HUES6 (cell line): ENCODE results near the gene KNTC1.

ENCODE experiments used
- H3K27ac ChIP-seq: 2 replicates; pipeline ENCODE4 v1.7.0; 2013; ENCODE audit warnings: low read depth, mild to moderate bottlenecking, low read length, inconsistent platforms
- H3K27me3 ChIP-seq: 2 replicates; pipeline ENCODE4 v1.6.1; 2013; ENCODE audit warnings: low read length; ENCODE audit not compliant: control insufficient read depth, insufficient read depth
- H3K36me3 ChIP-seq: 2 replicates; pipeline ENCODE4 v1.6.1; 2013; ENCODE audit warnings: low read length; ENCODE audit not compliant: control insufficient read depth, insufficient read depth
- H3K4me1 ChIP-seq: 2 replicates; pipeline ENCODE4 v1.6.1; 2013; ENCODE audit warnings: low read length; ENCODE audit not compliant: control insufficient read depth, insufficient read depth
- H3K4me3 ChIP-seq: 2 replicates; pipeline ENCODE4 v1.5.1; 2013; ENCODE audit warnings: low read depth, low read length
- H3K9ac ChIP-seq: one replicate; pipeline ENCODE4 v1.6.1; 2013; ENCODE audit warnings: mild to moderate bottlenecking, low read length
- H3K9me3 ChIP-seq: 2 replicates; pipeline ENCODE4 v1.6.1; 2013; ENCODE audit warnings: low read depth, low read length; ENCODE audit not compliant: control insufficient read depth, insufficient read depth

KNTC1 gene

DNA sequence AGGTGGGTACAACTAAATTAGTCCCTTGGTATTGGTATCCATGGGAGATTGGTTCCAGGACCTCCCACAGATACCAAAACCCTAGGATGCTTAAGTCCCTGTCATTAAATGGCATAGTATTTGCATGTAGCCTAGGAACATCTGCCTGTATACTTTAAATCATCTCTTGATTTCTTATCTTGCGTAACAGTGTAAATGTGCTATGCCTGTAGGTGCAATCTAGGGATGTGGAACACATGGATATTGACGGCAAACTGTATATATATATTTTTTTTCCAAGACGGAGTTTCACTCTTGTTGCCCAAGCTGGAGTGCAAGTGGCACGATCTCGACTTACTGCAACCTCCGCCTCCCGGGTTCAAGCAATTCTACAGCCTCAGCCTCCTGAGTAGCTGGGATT is 1.5 kb downstream of the KNTC1 start:
- no peak overlapping the region for H3K27ac ChIP-seq
- peaks cover 52% of the 10 kb centered on the region for H3K36me3 ChIP-seq
- H3K27me3 ChIP-seq, result no peaks in the 10 kb centered on the region
- peak overlapping the region; percentile 79 for H3K4me3 ChIP-seq
- no peaks in the 10 kb centered on the region for H3K9me3 ChIP-seq
- H3K9ac ChIP-seq, result peak overlapping the region; percentile 91
- peaks cover 10% of the 10 kb centered on the region for H3K4me1 ChIP-seq

GRCh38 chr12:122528992-122529391 is 1.9 kb downstream of the KNTC1 start:
- Histone ChIP-seq H3K4me1 (peaks cover 6% of the 10 kb centered on the region), H3K27ac (no peak overlapping the region), H3K4me3 (no peak overlapping the region), H3K9me3 (no peaks in the 10 kb centered on the region), H3K27me3 (no peaks in the 10 kb centered on the region), H3K36me3 (peaks cover 52% of the 10 kb centered on the region), H3K9ac (no peak overlapping the region)

GRCh38 chr12:122533856-122534255 is 6.8 kb downstream of the KNTC1 start:
- Histone ChIP-seq H3K9me3 (no peaks in the 10 kb centered on the region), H3K4me3 (no peak overlapping the region), H3K27me3 (no peaks in the 10 kb centered on the region), H3K9ac (no peak overlapping the region), H3K4me1 (peaks cover 3% of the 10 kb centered on the region; the same call in 1 of the 2 replicates), H3K36me3 (peaks cover 77% of the 10 kb centered on the region), H3K27ac (no peak overlapping the region)

DNA sequence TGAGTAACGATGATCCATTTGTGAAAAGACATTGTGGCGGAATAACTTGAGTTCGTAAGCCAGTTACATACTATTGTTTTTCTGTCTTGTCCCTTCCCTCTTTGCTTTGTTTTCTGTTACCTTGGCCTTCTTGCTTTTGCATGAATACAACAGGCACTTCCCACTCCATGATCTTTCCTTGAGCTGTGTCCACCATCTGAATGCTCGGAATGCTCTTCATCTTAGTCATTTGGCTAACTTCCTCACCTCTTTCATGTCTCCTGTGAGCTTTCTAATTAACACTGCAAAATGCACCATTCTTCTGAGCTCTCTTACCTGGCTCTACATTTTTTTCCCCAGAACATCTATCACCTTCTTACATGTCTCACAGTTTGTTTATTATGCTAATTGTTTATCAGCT is 10.0 kb downstream of the KNTC1 start:
- H3K9me3 ChIP-seq, result no peaks in the 10 kb centered on the region
- H3K27me3 ChIP-seq, result no peaks in the 10 kb centered on the region
- peak overlapping the region; percentile 67; the same call in 1 of the 2 replicates for H3K27ac ChIP-seq
- H3K4me1 ChIP-seq, result peaks cover 3% of the 10 kb centered on the region; the same call in 1 of the 2 replicates
- H3K4me3 ChIP-seq, result no peak overlapping the region
- H3K36me3 ChIP-seq, result peaks cover 91% of the 10 kb centered on the region
- H3K9ac ChIP-seq, result no peak overlapping the region

- Histone ChIP-seq H3K36me3 (peaks cover 90% of the 10 kb centered on the region), H3K4me1 (peaks cover 3% of the 10 kb centered on the region; the same call in 1 of the 2 replicates)
These were observed 11.4 kb downstream of the KNTC1 start for GRCh38 chr12:122538496-122538895.

GRCh38 chr12:122544537-122544936 is 17.5 kb downstream of the KNTC1 start:
- H3K27ac ChIP-seq, result no peak overlapping the region
- H3K4me1 ChIP-seq, result no peaks in the 10 kb centered on the region
- H3K9ac ChIP-seq, result no peak overlapping the region
- H3K36me3 ChIP-seq, result peaks cover 89% of the 10 kb centered on the region
- H3K4me3 ChIP-seq, result no peak overlapping the region
- no peaks in the 10 kb centered on the region for H3K27me3 ChIP-seq
- H3K9me3 ChIP-seq, result no peaks in the 10 kb centered on the region

More at GRCh38 chr12:122538496-122538895, 11.4 kb downstream of the KNTC1 start:
- Histone ChIP-seq H3K4me3 (no peak overlapping the region), H3K9me3 (no peaks in the 10 kb centered on the region), H3K9ac (peak overlapping the region; percentile 33), H3K27me3 (no peaks in the 10 kb centered on the region), H3K27ac (no peak overlapping the region)

- Histone ChIP-seq H3K36me3 (peaks cover 89% of the 10 kb centered on the region), H3K9me3 (no peaks in the 10 kb centered on the region), H3K9ac (no peak overlapping the region), H3K27me3 (no peaks in the 10 kb centered on the region), H3K4me1 (no peaks in the 10 kb centered on the region), H3K27ac (no peak overlapping the region), H3K4me3 (no peak overlapping the region)
These were observed 18.8 kb downstream of the KNTC1 start for GRCh38 chr12:122545855-122546254.

- no peaks in the 10 kb centered on the region for H3K9me3 ChIP-seq
- H3K27me3 ChIP-seq, result no peaks in the 10 kb centered on the region
- peaks cover 90% of the 10 kb centered on the region for H3K36me3 ChIP-seq
- H3K27ac ChIP-seq, result no peak overlapping the region
- H3K4me1 ChIP-seq, result no peaks in the 10 kb centered on the region
- no peak overlapping the region for H3K9ac ChIP-seq
- H3K4me3 ChIP-seq, result no peak overlapping the region
These were observed 20.3 kb downstream of the KNTC1 start for GRCh38 chr12:122547330-122547729.

DNA sequence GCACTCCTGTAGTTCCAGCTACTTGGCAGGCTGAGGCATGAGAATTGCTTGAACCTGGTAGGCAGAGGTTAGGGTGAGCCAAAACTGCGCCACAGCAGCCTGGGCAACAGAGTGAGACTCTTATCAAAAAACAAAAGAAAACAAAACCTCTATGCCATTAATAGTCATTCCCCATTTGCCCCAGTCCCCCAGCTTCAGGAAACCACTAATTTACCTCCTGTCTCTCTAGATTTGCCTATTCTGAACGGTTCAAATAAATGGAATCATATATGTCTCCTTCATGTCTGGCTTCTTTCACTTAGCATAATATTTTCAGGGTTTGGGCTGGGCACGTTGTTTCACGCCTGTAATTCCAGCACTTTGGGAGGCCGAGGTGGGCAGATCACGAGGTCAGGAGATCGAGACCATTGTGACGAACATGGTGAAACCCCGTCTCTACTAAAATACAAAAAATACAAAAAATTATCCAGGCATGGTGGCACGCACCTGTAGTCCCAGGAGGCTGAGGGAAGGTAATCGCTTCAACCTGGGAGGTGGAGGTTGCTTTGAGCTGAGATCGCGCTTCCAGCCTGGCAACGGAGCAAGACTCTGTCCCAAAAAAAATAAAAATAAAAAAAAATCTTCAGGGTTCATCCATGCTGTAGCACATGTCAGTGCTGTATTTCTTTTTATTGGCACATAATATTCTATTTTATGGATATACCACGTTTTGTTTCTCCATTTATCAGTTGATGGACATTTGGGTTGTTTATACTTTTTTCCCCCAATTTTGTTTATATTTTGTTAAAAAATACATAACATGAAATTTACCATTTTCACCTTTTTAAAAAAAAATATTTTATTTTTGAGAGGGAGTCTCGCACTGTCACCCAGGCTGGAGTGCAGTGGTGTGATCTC is 31.9 kb downstream of the KNTC1 start:
- Histone ChIP-seq H3K36me3 (peaks cover 78% of the 10 kb centered on the region), H3K27ac (no peak overlapping the region), H3K9ac (no peak overlapping the region), H3K4me1 (no peaks in the 10 kb centered on the region), H3K9me3 (no peaks in the 10 kb centered on the region), H3K27me3 (no peaks in the 10 kb centered on the region), H3K4me3 (no peak overlapping the region)

DNA sequence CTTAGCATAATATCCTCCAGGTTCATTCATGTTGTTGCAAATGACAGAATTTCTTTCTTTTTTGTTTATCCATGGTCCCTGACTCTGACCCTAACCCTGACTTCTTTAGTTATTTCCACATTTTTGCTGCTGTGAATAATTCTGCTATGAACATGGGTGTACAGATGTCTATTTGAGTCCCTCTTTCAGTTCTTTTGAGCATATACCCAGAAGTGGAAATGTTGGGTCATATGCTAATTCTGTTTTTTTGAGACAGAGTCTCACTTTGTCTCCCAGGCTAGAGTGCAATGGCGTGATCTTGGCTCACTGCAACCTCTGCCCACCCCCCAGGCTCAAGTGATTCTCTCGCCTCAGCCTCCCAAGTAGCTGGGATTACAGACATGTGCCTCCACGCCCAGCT is 33.1 kb downstream of the KNTC1 start:
- H3K9me3 ChIP-seq, result no peaks in the 10 kb centered on the region
- H3K4me1 ChIP-seq, result no peaks in the 10 kb centered on the region
- H3K36me3 ChIP-seq, result peaks cover 79% of the 10 kb centered on the region
- H3K9ac ChIP-seq, result no peak overlapping the region
- H3K4me3 ChIP-seq, result no peak overlapping the region
- H3K27ac ChIP-seq, result no peak overlapping the region
- H3K27me3 ChIP-seq, result no peaks in the 10 kb centered on the region

GRCh38 chr12:122563361-122563760 is 36.3 kb downstream of the KNTC1 start:
- Histone ChIP-seq H3K9me3 (no peaks in the 10 kb centered on the region), H3K9ac (no peak overlapping the region), H3K36me3 (peaks cover 66% of the 10 kb centered on the region)

More at GRCh38 chr12:122563361-122563760, 36.3 kb downstream of the KNTC1 start:
- Histone ChIP-seq H3K4me1 (no peaks in the 10 kb centered on the region), H3K27ac (no peak overlapping the region), H3K4me3 (no peak overlapping the region), H3K27me3 (no peaks in the 10 kb centered on the region)
